Effector memory CD8-positive, alpha-beta T cell (primary cell): Measurements from ENCODE around the gene FTHL17.

Experiments
- ATAC-seq: fragments of 150-1000 bp; cut with Tn5 transposase; replicated peaks from 2 replicates; pipeline ENCODE4 v1.10.0; 2021; ENCODE audit warnings: mild to moderate bottlenecking, moderate library complexity
- DNase-seq, 3 experiments: peaks; one replicate each; pipeline ENCODE4 v3.0.0; 2021
- H3K27ac Mint-ChIP-seq, 2 donors: one replicate each; pipeline ENCODE4 v1.8.0; 2022; ENCODE audit warnings: mild to moderate bottlenecking in 2 of 2, mixed read lengths in 2 of 2, moderate library complexity in 2 of 2
- H3K27me3 Mint-ChIP-seq, 2 donors: one replicate each; pipeline ENCODE4 v1.8.0; 2022; ENCODE audit warnings: mixed read lengths in 2 of 2
- H3K36me3 Mint-ChIP-seq: one replicate; pipeline ENCODE4 v1.8.0; 2022; ENCODE audit warnings: mild to moderate bottlenecking, moderate library complexity, mixed read lengths; ENCODE audit not compliant: insufficient read depth
- H3K4me1 Mint-ChIP-seq, 2 donors: one replicate each; pipeline ENCODE4 v1.8.0; 2022; ENCODE audit warnings: low read depth in 2 of 2, mixed read lengths in 2 of 2
- H3K4me3 Mint-ChIP-seq, 2 donors: one replicate each; pipeline ENCODE4 v1.8.0; 2022; ENCODE audit warnings: mild to moderate bottlenecking in 2 of 2, mixed read lengths in 2 of 2, moderate library complexity in 2 of 2
- H3K9me3 Mint-ChIP-seq, 2 donors: one replicate each; pipeline ENCODE4 v1.8.0; 2022; ENCODE audit warnings: mixed read lengths in 2 of 2
- total RNA-seq, 9 experiments: gene quantifications; one replicate each; lab custom pipeline; 2026; lab: John Stamatoyannopoulos, UW

Gene FTHL17
- total RNA-seq: 0 to 0.11 (median 0) reads per million in 9 experiments

DNA sequence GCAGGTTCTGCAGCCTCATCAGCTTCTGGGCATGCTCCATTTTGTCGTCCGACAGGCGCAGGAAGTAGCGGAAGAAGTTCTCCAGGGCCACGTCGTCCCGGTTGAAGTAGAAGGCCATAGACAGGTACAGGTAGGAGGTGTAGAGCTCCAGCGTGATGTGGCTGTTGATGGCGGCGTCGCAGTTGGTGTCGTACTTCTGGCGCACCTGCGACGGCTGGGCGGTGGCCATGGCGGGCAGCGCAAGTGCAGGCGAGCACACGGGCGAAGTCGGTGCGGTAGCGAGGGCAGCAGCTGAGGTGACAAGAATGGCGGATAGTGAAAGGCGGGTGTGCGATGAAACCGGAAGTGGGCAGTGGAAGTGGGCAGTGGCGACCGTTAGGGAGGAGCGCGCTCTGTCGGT, at the start of gene FTHL17:
Gene FTHL17 (minus strand): TSS at position 317 of the 400 bp plus-strand sequence. CDS start 88 bp downstream, at position 229.
- no peak within 1 kb of the TSS for H3K4me3 Mint-ChIP-seq
- no peaks in the 10 kb centered on the region for H3K4me1 Mint-ChIP-seq
- H3K27me3 Mint-ChIP-seq: no peaks in the 10 kb centered on the region
- DNase-seq: no peak
- ATAC-seq: no peak
- no peaks in the 10 kb centered on the region for H3K36me3 Mint-ChIP-seq
- no peak within 1 kb of the TSS for H3K27ac Mint-ChIP-seq
- peaks cover 2 to 7% of the 10 kb centered on the region in 2 donors for H3K9me3 Mint-ChIP-seq

GRCh38 chrX:31117266-31117665, 45.4 kb upstream of the FTHL17 start:
- peaks cover 0 to 10% of the 10 kb centered on the region in 2 donors for H3K27me3 Mint-ChIP-seq
- peaks cover 5 to 6% of the 10 kb centered on the region in 2 donors for H3K9me3 Mint-ChIP-seq
- ATAC-seq (no peak), DNase-seq (no peak)
- H3K4me1 Mint-ChIP-seq: no peaks in the 10 kb centered on the region
- no peak overlapping the region for H3K4me3 Mint-ChIP-seq
- no peak overlapping the region for H3K27ac Mint-ChIP-seq
- H3K36me3 Mint-ChIP-seq: no peaks in the 10 kb centered on the region

- peaks cover 5 to 6% of the 10 kb centered on the region in 2 donors for H3K9me3 Mint-ChIP-seq
- H3K4me1 Mint-ChIP-seq: no peaks in the 10 kb centered on the region
- peaks cover 0 to 10% of the 10 kb centered on the region in 2 donors for H3K27me3 Mint-ChIP-seq
- H3K36me3 Mint-ChIP-seq: no peaks in the 10 kb centered on the region
- no peak overlapping the region for H3K27ac Mint-ChIP-seq
- H3K4me3 Mint-ChIP-seq: no peak overlapping the region
- no peak for ATAC-seq
- no peak for DNase-seq
Measured at GRCh38 chrX:31115398-31115797, 43.6 kb upstream of the FTHL17 start.

DNA sequence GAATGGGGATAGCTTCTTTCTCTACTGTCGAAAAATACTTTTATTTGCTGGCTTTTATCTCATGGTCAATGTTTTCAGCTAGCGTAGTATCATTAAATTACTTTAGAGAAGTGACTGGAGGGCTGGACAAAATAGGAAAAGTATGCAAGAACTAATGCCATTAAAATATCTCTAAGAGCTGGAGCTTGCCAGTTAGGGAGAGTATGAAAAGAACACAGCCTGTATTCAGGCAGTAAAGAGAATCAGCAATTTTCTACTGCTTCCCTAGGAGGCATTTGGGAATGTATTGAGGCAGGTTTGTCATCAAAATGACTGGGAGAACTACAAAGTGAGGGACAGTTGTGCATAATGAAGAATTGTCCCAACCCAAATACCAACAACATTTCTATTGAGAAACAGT, 43.0 kb upstream of the FTHL17 start:
- H3K9me3 Mint-ChIP-seq: peaks cover 5 to 6% of the 10 kb centered on the region in 2 donors
- no peaks in the 10 kb centered on the region for H3K4me1 Mint-ChIP-seq
- H3K27ac Mint-ChIP-seq: no peak overlapping the region
- H3K36me3 Mint-ChIP-seq: no peaks in the 10 kb centered on the region
- H3K27me3 Mint-ChIP-seq: peaks cover 0 to 10% of the 10 kb centered on the region in 2 donors
- ATAC-seq (no peak), DNase-seq (no peak)
- H3K4me3 Mint-ChIP-seq: no peak overlapping the region

GRCh38 chrX:31112226-31112999, 40.6 kb upstream of the FTHL17 start:
- Mint-ChIP-seq H3K9me3 (peaks cover 5 to 6% of the 10 kb centered on the region in 2 donors), H3K4me3 (no peak overlapping the region), H3K36me3 (no peaks in the 10 kb centered on the region), H3K4me1 (no peaks in the 10 kb centered on the region), H3K27me3 (peaks cover 0 to 10% of the 10 kb centered on the region in 2 donors), H3K27ac (no peak overlapping the region)
- ATAC-seq (no peak), DNase-seq (no peak)

DNA sequence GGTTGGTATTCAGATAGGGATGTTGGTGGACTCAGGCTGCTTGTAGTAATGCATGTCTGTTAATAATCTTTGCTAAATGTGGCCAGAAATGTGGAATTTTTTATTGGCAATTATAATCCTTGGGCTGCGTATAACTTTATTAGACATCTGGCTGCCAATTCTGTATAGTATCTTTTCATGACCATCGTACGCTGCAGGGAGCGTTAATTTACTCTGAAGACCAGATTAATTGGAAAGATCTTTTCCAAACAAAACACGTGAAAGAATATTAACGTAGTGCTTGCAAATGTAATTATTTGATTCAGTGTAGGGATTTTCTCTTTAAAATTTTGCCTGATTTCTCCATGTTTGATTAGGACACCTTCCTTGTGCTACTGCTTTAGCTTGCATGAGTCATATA, 38.8 kb upstream of the FTHL17 start:
- Mint-ChIP-seq H3K9me3 (peaks cover 5 to 15% of the 10 kb centered on the region in 2 donors), H3K36me3 (no peaks in the 10 kb centered on the region)

GRCh38 chrX:31099536-31100090, 27.8 kb upstream of the FTHL17 start:
- Mint-ChIP-seq H3K4me3 (no peak overlapping the region), H3K36me3 (no peaks in the 10 kb centered on the region), H3K27ac (no peak overlapping the region), H3K4me1 (no peaks in the 10 kb centered on the region), H3K27me3 (no peaks in the 10 kb centered on the region), H3K9me3 (no peaks in the 10 kb centered on the region)
- ATAC-seq: no peak
- no peak for DNase-seq

More for the DNA sequence above, 38.8 kb upstream of the FTHL17 start:
- DNase-seq (no peak), ATAC-seq (no peak)
- Mint-ChIP-seq H3K4me1 (no peaks in the 10 kb centered on the region), H3K27ac (no peak overlapping the region), H3K4me3 (no peak overlapping the region), H3K27me3 (peaks cover 0 to 10% of the 10 kb centered on the region in 2 donors)

GRCh38 chrX:31098079-31098478, 26.2 kb upstream of the FTHL17 start:
- Mint-ChIP-seq H3K27ac (no peak overlapping the region), H3K36me3 (no peaks in the 10 kb centered on the region), H3K4me3 (no peak overlapping the region), H3K27me3 (no peaks in the 10 kb centered on the region), H3K9me3 (peaks cover 0 to 1% of the 10 kb centered on the region in 2 donors), H3K4me1 (no peaks in the 10 kb centered on the region)
- no peak for DNase-seq
- ATAC-seq: no peak

GRCh38 chrX:31093639-31093975, 21.8 kb upstream of the FTHL17 start:
- H3K36me3 Mint-ChIP-seq: no peaks in the 10 kb centered on the region
- no peaks in the 10 kb centered on the region for H3K4me1 Mint-ChIP-seq
- ATAC-seq: no peak
- no peaks in the 10 kb centered on the region for H3K27me3 Mint-ChIP-seq
- H3K27ac Mint-ChIP-seq: no peak overlapping the region
- no peak overlapping the region for H3K4me3 Mint-ChIP-seq
- H3K9me3 Mint-ChIP-seq: peaks cover 0 to 1% of the 10 kb centered on the region in 2 donors
- DNase-seq: no peak

DNA sequence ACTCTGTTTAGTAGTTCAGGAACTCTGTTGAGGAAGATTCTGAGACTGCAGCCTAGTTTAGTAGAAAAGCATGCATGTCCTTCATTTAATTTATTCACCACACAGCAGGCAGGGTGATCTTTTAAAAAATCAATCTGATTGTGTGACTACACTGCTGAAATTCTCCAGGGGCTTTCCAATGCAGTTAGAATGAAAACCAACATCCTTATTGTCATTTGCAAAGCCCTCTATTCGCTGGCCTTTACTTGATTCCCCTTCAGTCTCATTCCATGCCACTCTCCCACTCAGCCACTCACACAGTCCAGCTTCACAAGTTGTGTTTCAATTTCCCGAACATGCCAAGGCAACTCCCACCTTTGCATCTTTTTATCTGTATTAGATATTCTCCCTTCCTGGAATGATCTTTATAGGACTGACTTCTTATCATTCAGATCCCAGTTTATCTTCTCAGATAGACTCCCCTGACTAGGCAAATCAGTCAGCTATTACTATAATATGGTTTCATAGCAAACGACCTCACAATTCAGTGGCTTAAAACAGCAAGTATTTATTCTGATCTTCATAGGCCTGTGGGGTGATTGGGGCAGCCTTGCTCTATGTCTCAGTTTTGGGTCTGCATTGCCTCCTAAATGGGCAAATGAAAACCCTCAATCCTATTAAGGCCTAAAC, 21.3 kb upstream of the FTHL17 start:
- Mint-ChIP-seq H3K36me3 (no peaks in the 10 kb centered on the region), H3K9me3 (peaks cover 0 to 1% of the 10 kb centered on the region in 2 donors), H3K4me3 (no peak overlapping the region), H3K27ac (no peak overlapping the region), H3K27me3 (no peaks in the 10 kb centered on the region), H3K4me1 (no peaks in the 10 kb centered on the region)
- ATAC-seq: no peak
- no peak for DNase-seq

DNA sequence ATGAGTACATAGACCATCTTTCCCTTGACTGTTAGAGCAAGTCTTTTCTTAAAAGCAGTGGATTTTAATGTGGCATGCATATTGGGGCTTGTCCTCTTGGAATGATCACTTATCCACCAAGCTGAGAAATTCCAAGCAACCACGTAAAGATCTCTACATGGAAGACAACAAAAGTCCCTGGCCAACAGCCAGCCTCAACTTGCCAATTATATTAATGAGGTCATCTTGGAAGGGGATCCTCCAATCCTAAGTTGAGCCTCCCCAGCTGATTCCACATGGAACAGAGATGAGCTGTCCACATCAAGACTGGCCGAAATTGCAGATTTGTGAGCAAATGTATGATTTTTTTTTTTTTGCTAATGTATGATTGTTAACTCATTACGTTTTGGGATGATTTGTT, 20.6 kb upstream of the FTHL17 start:
- H3K27ac Mint-ChIP-seq: no peak overlapping the region
- no peaks in the 10 kb centered on the region for H3K27me3 Mint-ChIP-seq
- no peak for DNase-seq
- H3K4me1 Mint-ChIP-seq: no peaks in the 10 kb centered on the region
- no peak overlapping the region for H3K4me3 Mint-ChIP-seq
- no peaks in the 10 kb centered on the region for H3K36me3 Mint-ChIP-seq
- no peak for ATAC-seq
- H3K9me3 Mint-ChIP-seq: peaks cover 0 to 1% of the 10 kb centered on the region in 2 donors

DNA sequence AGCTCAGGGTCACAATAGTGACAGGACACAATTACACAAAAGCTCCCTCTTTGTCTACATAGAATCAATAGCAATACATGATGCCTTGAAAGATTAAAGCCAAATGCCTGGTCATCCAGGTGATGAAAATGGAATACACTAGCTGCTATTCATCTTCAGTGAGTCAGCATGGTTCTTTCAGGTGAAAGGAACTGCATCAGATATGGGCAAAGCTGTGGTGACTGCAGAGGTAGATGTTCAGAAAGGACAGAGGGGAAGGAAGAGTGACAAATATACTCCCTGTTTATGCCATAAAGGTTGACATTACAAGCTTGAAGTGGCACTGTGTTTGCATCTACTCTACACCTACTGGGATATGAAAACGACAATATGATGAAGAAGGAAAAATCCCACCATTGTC, 20.0 kb upstream of the FTHL17 start:
- no peaks in the 10 kb centered on the region for H3K36me3 Mint-ChIP-seq
- H3K4me3 Mint-ChIP-seq: no peak overlapping the region
- DNase-seq (no peak), ATAC-seq (no peak)
- no peaks in the 10 kb centered on the region for H3K27me3 Mint-ChIP-seq
- H3K27ac Mint-ChIP-seq: no peak overlapping the region
- H3K4me1 Mint-ChIP-seq: no peaks in the 10 kb centered on the region
- H3K9me3 Mint-ChIP-seq: peaks cover 0 to 1% of the 10 kb centered on the region in 2 donors

GRCh38 chrX:31074522-31074921, 2.7 kb upstream of the FTHL17 start:
- H3K4me1 Mint-ChIP-seq: no peaks in the 10 kb centered on the region
- H3K9me3 Mint-ChIP-seq: peaks cover 0 to 7% of the 10 kb centered on the region in 2 donors
- H3K27me3 Mint-ChIP-seq: no peaks in the 10 kb centered on the region
- DNase-seq (no peak), ATAC-seq (no peak)
- no peaks in the 10 kb centered on the region for H3K36me3 Mint-ChIP-seq
- no peak overlapping the region for H3K4me3 Mint-ChIP-seq
- H3K27ac Mint-ChIP-seq: no peak overlapping the region

- no peaks in the 10 kb centered on the region for H3K36me3 Mint-ChIP-seq
- ATAC-seq: no peak
Measured at GRCh38 chrX:31071262-31071661, 579 bp downstream of the FTHL17 start.

More at GRCh38 chrX:31071262-31071661, 579 bp downstream of the FTHL17 start:
- DNase-seq: no peak
- Mint-ChIP-seq H3K4me1 (no peaks in the 10 kb centered on the region), H3K27me3 (no peaks in the 10 kb centered on the region), H3K9me3 (peaks cover 6 to 7% of the 10 kb centered on the region in 2 donors), H3K4me3 (no peak overlapping the region), H3K27ac (no peak overlapping the region)
